HepG2 (cell line): ENCODE data around the gene RNF133. TPM values are rescaled to one million over a fixed set of nuclear protein-coding genes. Genes with fewer than 3 reads are reported as not detected.

Source experiments
- ATAC-seq: fragments of 200-7000 bp; cut with Tn5 transposase; 3 replicates; pipeline ENCODE4 v1.9.1; 2020; ENCODE audit warnings: mild to moderate bottlenecking, moderate library complexity
- BruUV-seq: library from RNA; stranded (reverse); fragments of 400-500 nt; replicated peaks from 2 replicates; lab custom pipeline; 2021; lab: Mats Ljungman, UMichigan
- CTCF ChIA-PET: fragments of 300-600 bp; formaldehyde crosslinking; extraction: SDS; loops from one replicate; lab custom pipeline; 2021; ENCODE audit warnings: low total read pairs, inconsistent platforms, low intra/inter-chr PET ratio; lab: Yijun Ruan, JAX
- POLR2A ChIA-PET: fragments of 350-600 bp; sonication (Branson Sonifier 250); formaldehyde crosslinking; loops from one replicate; lab custom pipeline; 2020; ENCODE audit warnings: antibody characterized with exemption, inconsistent platforms; lab: Yijun Ruan, JAX
- DNase-seq: peaks from one replicate; pipeline ENCODE4 v3.0.0-alpha.2; 2015; ENCODE audit warnings: low spot score
- FAIRE-seq: peaks from 3 replicates; lab custom pipeline; 2011; peaks lifted over from hg19 to GRCh38; lab: Jason Lieb, UNC
- H2AFZ ChIP-seq: one replicate; pipeline ENCODE4 v1.6.1; 2011; ENCODE audit warnings: low read length, inconsistent platforms
- H3K27ac ChIP-seq: fragments of 300-600 bp; 3 replicates; pipeline ENCODE4 v1.8.0; 2011; ENCODE audit warnings: mixed run types, mild to moderate bottlenecking, mixed read lengths, low read length, inconsistent platforms; ENCODE audit not compliant: insufficient read depth; ENCODE audit errors: extremely low read length
- H3K27me3 ChIP-seq, 2 experiments: fragments of 200-600 bp in 1 of 2; 2 replicates in 1 of 2; 3 replicates in 1 of 2; pipeline versions ENCODE4 v1.6.0 to v1.8.0; 2011; ENCODE audit warnings: low read length in 2 of 2, mild to moderate bottlenecking in 2 of 2, moderate library complexity in 2 of 2, inconsistent platforms in 1 of 2; ENCODE audit not compliant: insufficient read depth in 2 of 2, control insufficient read depth in 1 of 2
- H3K36me3 ChIP-seq, 2 experiments: fragments of 200-600 bp in 1 of 2; replicated peaks in 1 of 2; 2 replicates in 1 of 2; 3 replicates in 1 of 2; pipeline versions ENCODE4 v1.5.1 to v1.8.0; 2011; ENCODE audit warnings: low read length in 2 of 2, inconsistent platforms in 1 of 2; ENCODE audit not compliant: insufficient read depth in 2 of 2, control insufficient read depth in 1 of 2
- H3K4me1 ChIP-seq: 2 replicates; pipeline ENCODE4 v1.5.1; 2012; ENCODE audit warnings: low read length, inconsistent platforms; ENCODE audit not compliant: insufficient read depth
- H3K4me2 ChIP-seq: 2 replicates; pipeline ENCODE4 v1.6.0; 2011; ENCODE audit warnings: low read depth, low read length, inconsistent platforms
- H3K4me3 ChIP-seq, 3 experiments: fragments of 200-600 bp in 1 of 3; sonication (generic), shearing (Covaris generic) in 1 of 3; replicated peaks in 1 of 3; 2 replicates each; pipeline ENCODE4 v1.5.1; 2011 to 2016; ENCODE audit warnings: low read length in 3 of 3, inconsistent platforms in 2 of 3, low read depth in 2 of 3, mild to moderate bottlenecking in 2 of 3, control low read depth in 1 of 3, mixed read lengths in 1 of 3; ENCODE audit not compliant: insufficient read depth in 1 of 3
- H3K79me2 ChIP-seq: one replicate; pipeline ENCODE4 v1.6.1; 2011; ENCODE audit warnings: low read length, inconsistent platforms; ENCODE audit not compliant: insufficient read depth
- H3K9ac ChIP-seq: 2 replicates; pipeline ENCODE4 v1.6.0; 2011; ENCODE audit warnings: mild to moderate bottlenecking, low read depth, low read length, inconsistent platforms; ENCODE audit not compliant: insufficient read depth
- H3K9me3 ChIP-seq: 2 replicates; pipeline ENCODE4 v1.5.1; 2012; ENCODE audit warnings: mild to moderate bottlenecking, low read length
- H4K20me1 ChIP-seq: 2 replicates; pipeline ENCODE4 v1.6.0; 2011; ENCODE audit warnings: inconsistent platforms, mild to moderate bottlenecking, low read length, moderate library complexity; ENCODE audit not compliant: insufficient read depth
- CBFB ChIP-seq: sonication (generic); formaldehyde crosslinking; IDR thresholded peaks from 2 replicates; pipeline ENCODE4 v1.4.0; 2020; ENCODE audit warnings: missing genetic modification reagents
- CENPX ChIP-seq: sonication (generic); formaldehyde crosslinking; IDR thresholded peaks from 2 replicates; pipeline ENCODE4 v1.9.0; 2021; ENCODE audit warnings: mild to moderate bottlenecking, missing genetic modification reagents, moderate library complexity
- FOXK2 ChIP-seq: fragments of 450-650 bp; IDR thresholded peaks from 2 replicates; pipeline ENCODE4 v1.6.1; 2016
- HOXA9 ChIP-seq: sonication (generic); formaldehyde crosslinking; IDR thresholded peaks from 2 replicates; pipeline ENCODE4 v1.8.1; 2022; ENCODE audit warnings: missing genetic modification reagents, mild to moderate bottlenecking, moderate library complexity, borderline replicate concordance
- RELA ChIP-seq: sonication (generic); formaldehyde crosslinking; IDR thresholded peaks from 2 replicates; pipeline ENCODE4 v1.4.0; 2020; ENCODE audit warnings: missing genetic modification reagents
- REPIN1 ChIP-seq: sonication (generic); formaldehyde crosslinking; IDR thresholded peaks from 2 replicates; pipeline ENCODE4 v1.8.0; 2022; ENCODE audit warnings: missing genetic modification reagents, low read depth, mild to moderate bottlenecking, borderline replicate concordance
- SIN3A ChIP-seq: IDR thresholded peaks from 2 replicates; pipeline ENCODE4 v1.6.1; 2011; ENCODE audit warnings: low read depth, mild to moderate bottlenecking, control low read depth, low read length, borderline replicate concordance
- SOX5 ChIP-seq: IDR thresholded peaks from 2 replicates; pipeline ENCODE4 v1.6.1; 2016; ENCODE audit warnings: borderline replicate concordance
- WIZ ChIP-seq: sonication (generic); formaldehyde crosslinking; IDR thresholded peaks from 2 replicates; pipeline ENCODE4 v1.5.1; 2020; ENCODE audit warnings: mild to moderate bottlenecking, missing genetic modification reagents
- ZBTB1 ChIP-seq: sonication (generic); formaldehyde crosslinking; IDR thresholded peaks from 2 replicates; pipeline ENCODE4 v1.4.0; 2020; ENCODE audit warnings: missing genetic modification reagents, borderline replicate concordance
- ZNF432 ChIP-seq: sonication (generic); formaldehyde crosslinking; IDR thresholded peaks from 2 replicates; pipeline ENCODE4 v1.5.0; 2020; ENCODE audit warnings: missing genetic modification reagents, mild to moderate bottlenecking, borderline replicate concordance
- ZNF556 ChIP-seq: sonication (generic); formaldehyde crosslinking; IDR thresholded peaks from 2 replicates; pipeline ENCODE4 v1.4.0; 2020; ENCODE audit warnings: mild to moderate bottlenecking, missing genetic modification reagents, borderline replicate concordance
- ZNF564 ChIP-seq: sonication (generic); formaldehyde crosslinking; IDR thresholded peaks from 2 replicates; pipeline ENCODE4 v1.8.1; 2023; ENCODE audit warnings: mild to moderate bottlenecking, missing genetic modification reagents
- ZNF674 ChIP-seq: sonication (generic); formaldehyde crosslinking; IDR thresholded peaks from 2 replicates; pipeline ENCODE4 v1.5.0; 2020; ENCODE audit warnings: low read depth, mild to moderate bottlenecking, missing genetic modification reagents
- ZNF781 ChIP-seq: sonication (generic); formaldehyde crosslinking; IDR thresholded peaks from 2 replicates; pipeline ENCODE4 v1.5.1; 2020; ENCODE audit warnings: borderline replicate concordance, mild to moderate bottlenecking, missing genetic modification reagents; ENCODE audit errors: not compliant biosample characterization
- WGBS: methylation state at CpG from one replicate; pipeline ENCODE4 v1.1.6; 2017; ENCODE audit warnings: low lambda C conversion rate; 5-methylcytosine and 5-hydroxymethylcytosine counted together
- in situ Hi-C: cut with HindIII; loops from 2 replicates; pipeline ENCODE4 v1.10.0; 2017; ENCODE audit warnings: low pct_unique_long_range_greater_than_20kb; ENCODE audit not compliant: extremely low pct_ligation_motif_present
- intact Hi-C: fragments of 100-400 bp; cut with micrococcal nuclease; formaldehyde crosslinking; loops from one replicate; pipeline ENCODE4 v1.10.0; 2022; ENCODE audit not compliant: unreplicated experiment
- polyA plus RNA-seq, 8 experiments: library from polyadenylated mRNA; depleted of rRNA in 3 of 8; stranded (reverse) in 7 of 8; unstranded in 1 of 8; fragments of >200 nt; fragmentation: Illumina TruSeq in 4 of 8; extraction: Trizol in 4 of 8; gene quantifications; 2 replicates each; pipeline versions ENCODE4 v1.2.1 to v1.2.3, GENCODE V29; 2011 to 2016; ENCODE audit warnings: low read depth in 4 of 8, missing spikeins in 1 of 8, mixed read lengths in 1 of 8; ENCODE audit not compliant: insufficient read depth in 1 of 8
- total RNA-seq, 5 experiments: library from RNA; depleted of rRNA; stranded (reverse); fragments of >200 nt; fragmentation: Illumina TruSeq; extraction: Trizol; gene quantifications; 2 replicates each; pipeline ENCODE4 v1.2.3, GENCODE V29; 2016; ENCODE audit warnings: low read depth in 1 of 5
- TF ChIP-seq, protein P1 (sequence below): sonication (generic); formaldehyde crosslinking; conservative IDR thresholded peaks from 2 replicates; pipeline ENCODE4 v1.5.0; 2020; ENCODE audit warnings: missing genetic modification reagents
- TF ChIP-seq, protein P2 (sequence below): sonication (generic); formaldehyde crosslinking; IDR thresholded peaks from 2 replicates; pipeline ENCODE4 v1.4.0; 2020; ENCODE audit warnings: mild to moderate bottlenecking, low read depth, missing genetic modification reagents

Gene RNF133
- total and polyA plus RNA-seq, 2 of the 13 experiments (the other 11 are each of a cell fraction or from before 2014, with no cell fraction given), result 0.13 to 1.00 TPM

DNA sequence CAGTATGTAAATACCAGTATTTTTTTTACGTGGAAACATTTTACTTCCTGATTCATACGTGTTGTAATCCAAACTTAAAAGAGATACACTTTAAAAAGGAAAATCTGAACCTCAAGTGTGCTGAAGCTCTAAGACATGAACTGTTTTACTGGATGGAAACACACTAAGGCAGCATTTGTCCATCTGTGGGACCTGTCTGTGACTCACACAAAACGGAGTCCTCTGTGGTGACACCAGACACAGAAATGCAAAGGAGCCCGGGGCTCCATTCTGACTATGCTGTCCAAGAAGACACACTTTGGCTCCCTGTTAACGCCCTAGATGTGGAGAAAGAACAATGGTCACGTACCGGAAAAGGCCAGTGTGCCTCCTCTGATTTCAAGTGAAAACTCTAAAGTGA, 23.9 kb downstream of the RNF133 start (continued):
- TF ChIP-seq, protein P1, sequence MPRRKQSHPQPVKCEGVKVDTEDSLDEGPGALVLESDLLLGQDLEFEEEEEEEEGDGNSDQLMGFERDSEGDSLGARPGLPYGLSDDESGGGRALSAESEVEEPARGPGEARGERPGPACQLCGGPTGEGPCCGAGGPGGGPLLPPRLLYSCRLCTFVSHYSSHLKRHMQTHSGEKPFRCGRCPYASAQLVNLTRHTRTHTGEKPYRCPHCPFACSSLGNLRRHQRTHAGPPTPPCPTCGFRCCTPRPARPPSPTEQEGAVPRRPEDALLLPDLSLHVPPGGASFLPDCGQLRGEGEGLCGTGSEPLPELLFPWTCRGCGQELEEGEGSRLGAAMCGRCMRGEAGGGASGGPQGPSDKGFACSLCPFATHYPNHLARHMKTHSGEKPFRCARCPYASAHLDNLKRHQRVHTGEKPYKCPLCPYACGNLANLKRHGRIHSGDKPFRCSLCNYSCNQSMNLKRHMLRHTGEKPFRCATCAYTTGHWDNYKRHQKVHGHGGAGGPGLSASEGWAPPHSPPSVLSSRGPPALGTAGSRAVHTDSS (CRISPR knock-in tag), result no peak
- TF ChIP-seq CENPX (no peak), ZNF556 (CRISPR knock-in tag) (no peak)
- TF ChIP-seq, all 625 proteins: peak for 0

DNA sequence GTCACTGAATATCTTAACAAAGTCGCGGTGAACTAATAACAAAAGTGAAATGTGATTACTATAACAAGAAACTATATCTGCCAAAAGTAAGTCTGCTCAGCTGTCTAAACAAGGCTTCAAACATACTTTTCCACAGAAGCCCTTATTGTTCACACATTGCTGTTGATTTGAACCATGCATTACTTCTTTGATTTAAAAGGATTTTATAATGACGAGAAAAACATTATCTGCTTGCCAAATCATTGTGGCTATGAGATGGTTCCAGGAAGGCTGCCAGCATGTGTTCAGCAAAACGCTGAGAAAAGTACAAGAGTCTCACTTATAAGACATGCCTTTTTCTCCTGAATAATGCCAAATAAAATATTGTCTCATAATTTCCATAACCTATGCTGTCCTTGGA, 24.4 kb downstream of the RNF133 start:
- Histone ChIP-seq H3K27ac (no peak overlapping the region), H4K20me1 (no peaks in the 10 kb centered on the region), H3K9ac (no peak overlapping the region), H2AFZ (no peak overlapping the region), H3K79me2 (no peaks in the 10 kb centered on the region), H3K4me1 (peaks cover 30% of the 10 kb centered on the region), H3K27me3 (no peaks in the 10 kb centered on the region), H3K36me3 (no peaks in the 10 kb centered on the region), H3K4me2 (no peak overlapping the region), H3K4me3 (no peak overlapping the region), H3K9me3 (no peaks in the 10 kb centered on the region)
- FAIRE-seq (no peak), DNase-seq (no peak), ATAC-seq (no peak)
- 99% methylated on average over 4 of the region's 4 CpGs for WGBS
- ChIA-PET POLR2A (no interaction called here), CTCF (no interaction called here)
- TF ChIP-seq ZNF781 (CRISPR knock-in tag) (no peak), REPIN1 (CRISPR knock-in tag) (no peak), WIZ (CRISPR knock-in tag) (no peak), SIN3A (no peak), FOXK2 (no peak), ZNF564 (CRISPR knock-in tag) (no peak), HOXA9 (CRISPR knock-in tag) (no peak), ZNF432 (no peak), ZNF674 (CRISPR knock-in tag) (no peak), CBFB (CRISPR knock-in tag) (no peak), SOX5 (CRISPR knock-in tag) (no peak), ZBTB1 (CRISPR knock-in tag) (no peak), RELA (CRISPR knock-in tag) (no peak)
- TF ChIP-seq, protein P2, sequence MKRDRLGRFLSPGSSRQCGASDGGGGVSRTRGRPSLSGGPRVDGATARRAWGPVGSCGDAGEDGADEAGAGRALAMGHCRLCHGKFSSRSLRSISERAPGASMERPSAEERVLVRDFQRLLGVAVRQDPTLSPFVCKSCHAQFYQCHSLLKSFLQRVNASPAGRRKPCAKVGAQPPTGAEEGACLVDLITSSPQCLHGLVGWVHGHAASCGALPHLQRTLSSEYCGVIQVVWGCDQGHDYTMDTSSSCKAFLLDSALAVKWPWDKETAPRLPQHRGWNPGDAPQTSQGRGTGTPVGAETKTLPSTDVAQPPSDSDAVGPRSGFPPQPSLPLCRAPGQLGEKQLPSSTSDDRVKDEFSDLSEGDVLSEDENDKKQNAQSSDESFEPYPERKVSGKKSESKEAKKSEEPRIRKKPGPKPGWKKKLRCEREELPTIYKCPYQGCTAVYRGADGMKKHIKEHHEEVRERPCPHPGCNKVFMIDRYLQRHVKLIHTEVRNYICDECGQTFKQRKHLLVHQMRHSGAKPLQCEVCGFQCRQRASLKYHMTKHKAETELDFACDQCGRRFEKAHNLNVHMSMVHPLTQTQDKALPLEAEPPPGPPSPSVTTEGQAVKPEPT, result no peak
- no TSS peak for BruUV-seq
- in situ Hi-C loops (no loop called here), intact Hi-C loops (no loop called here)
